ENCODE data around the gene KIF5A. TPM values are rescaled to one million over a fixed set of nuclear protein-coding genes. Genes with fewer than 3 reads are reported as not detected.

The KIF5A gene
- total and polyA plus RNA-seq, 2 donors (not counting 1 experiment from before 2014, with no cell fraction given) = 0.09 to 0.67 TPM

GRCh38 chr12:57539134-57539768 lies 10.6 kb upstream of the KIF5A start:
- no peak overlapping the region for H2AFZ ChIP-seq (ENCODE audit: insufficient read depth, low read depth, low read length, poor library complexity, severe bottlenecking)
- ChIA-PET POLR2A (interaction anchor here (0.5 kb wide), 1 partner anchor 839 kb away, joined by 4 read pairs; no protein-coding TSS in a partner anchor), CTCF (interaction anchor here (1.2 kb wide), 1 partner anchor 80 kb away, joined by 3 read pairs; no protein-coding TSS in a partner anchor)
- H3K27ac ChIP-seq (ENCODE audit: low read length in 2 of 2) = no peak overlapping the region
- ATAC-seq (ENCODE audit: low read depth) = no peak
- H3K79me2 ChIP-seq (ENCODE audit: control insufficient read depth, insufficient read depth, low read length) = no peaks in the 10 kb centered on the region
- H3K36me3 ChIP-seq (replicated peaks in 1 of 2; ENCODE audit: control extremely low read depth in 1 of 2, control insufficient read depth in 1 of 2, extremely low read depth in 1 of 2, insufficient read depth in 2 of 2, low read length in 1 of 2) = peaks cover 2 to 54% of the 10 kb centered on the region in 2 experiments
- intact Hi-C loops (cut with micrococcal nuclease) = no loop called here
- DNase-seq = no peak
- Mint-ChIP-seq H3K27ac (no peak overlapping the region), H3K9me3 (ENCODE audit: insufficient read depth) (no peaks in the 10 kb centered on the region), H3K4me3 (no peak overlapping the region), H3K27me3 (no peaks in the 10 kb centered on the region), H3K4me1 (peaks cover 6% of the 10 kb centered on the region)
- no peak overlapping the region for H3K4me2 ChIP-seq (replicated peaks; ENCODE audit: low read depth, low read length, poor library complexity, severe bottlenecking)
- H3K4me3 ChIP-seq (ENCODE audit: control extremely low read depth in 1 of 5, extremely low read depth in 1 of 5, insufficient read depth in 1 of 5, low read depth in 2 of 5, low read length in 4 of 5) = no peak overlapping the region
- H3K9ac ChIP-seq (ENCODE audit: low read length) = no peak overlapping the region
- peaks cover 0 to 3% of the 10 kb centered on the region in 2 donors for H3K4me1 ChIP-seq (ENCODE audit: control insufficient read depth in 2 of 2, insufficient read depth in 2 of 2, low read length in 2 of 2)
- TF ChIP-seq CTCF (IDR thresholded peaks at IDR 0.05) = no peak
- H4K20me1 ChIP-seq (ENCODE audit: control insufficient read depth, insufficient read depth, low read length, poor library complexity, severe bottlenecking) = no peaks in the 10 kb centered on the region
- 97% methylated on average over 4 of the region's 5 CpGs for WGBS (ENCODE audit: insufficient coverage)
- H3K27me3 ChIP-seq (replicated peaks in 1 of 4; ENCODE audit: control extremely low read depth in 1 of 4, control insufficient read depth in 3 of 4, insufficient read depth in 4 of 4, low read length in 3 of 4) = no peaks in the 10 kb centered on the region
- no peaks in the 10 kb centered on the region for H3K9me3 ChIP-seq (ENCODE audit: control extremely low read depth in 1 of 3, control insufficient read depth in 2 of 3, insufficient read depth in 1 of 3, low read length in 2 of 3)

- H3K4me3 ChIP-seq (ENCODE audit: control extremely low read depth in 1 of 5, extremely low read depth in 1 of 5, insufficient read depth in 1 of 5, low read depth in 2 of 5, low read length in 4 of 5) = no peak overlapping the region
- H3K79me2 ChIP-seq (ENCODE audit: control insufficient read depth, insufficient read depth, low read length) = peaks cover 3% of the 10 kb centered on the region
- TF ChIP-seq EZH2 (IDR thresholded peaks at IDR 0.05; ENCODE audit: borderline replicate concordance, insufficient read depth, low read depth, low read length, poor library complexity, severe bottlenecking) (no peak), CTCF (IDR thresholded peaks at IDR 0.05) (no peak)
- peaks cover 2 to 5% of the 10 kb centered on the region in 2 donors for H3K4me1 ChIP-seq (ENCODE audit: control insufficient read depth in 2 of 2, insufficient read depth in 2 of 2, low read length in 2 of 2)
- no peaks in the 10 kb centered on the region for H4K20me1 ChIP-seq (ENCODE audit: control insufficient read depth, insufficient read depth, low read length, poor library complexity, severe bottlenecking)
- DNase-seq (no peak), ATAC-seq (ENCODE audit: low read depth) (no peak)
- H3K27ac ChIP-seq (ENCODE audit: low read length in 2 of 2) = no peak overlapping the region
- H3K9ac ChIP-seq (ENCODE audit: low read length) = no peak overlapping the region
- Mint-ChIP-seq H3K27me3 (no peaks in the 10 kb centered on the region), H3K27ac (no peak overlapping the region), H3K9me3 (ENCODE audit: insufficient read depth) (no peaks in the 10 kb centered on the region), H3K4me1 (peaks cover 20% of the 10 kb centered on the region), H3K4me3 (no peak overlapping the region)
- ChIA-PET CTCF (no interaction called here), POLR2A (no interaction called here)
- peaks cover 2 to 38% of the 10 kb centered on the region in 2 experiments for H3K36me3 ChIP-seq (replicated peaks in 1 of 2; ENCODE audit: control extremely low read depth in 1 of 2, control insufficient read depth in 1 of 2, extremely low read depth in 1 of 2, insufficient read depth in 2 of 2, low read length in 1 of 2)
- H3K27me3 ChIP-seq (replicated peaks in 1 of 4; ENCODE audit: control extremely low read depth in 1 of 4, control insufficient read depth in 3 of 4, insufficient read depth in 4 of 4, low read length in 3 of 4) = no peaks in the 10 kb centered on the region
- no peak overlapping the region for H3K4me2 ChIP-seq (replicated peaks; ENCODE audit: low read depth, low read length, poor library complexity, severe bottlenecking)
- H3K9me3 ChIP-seq (ENCODE audit: control extremely low read depth in 1 of 3, control insufficient read depth in 2 of 3, insufficient read depth in 1 of 3, low read length in 2 of 3) = no peaks in the 10 kb centered on the region
- no peak overlapping the region for H2AFZ ChIP-seq (ENCODE audit: insufficient read depth, low read depth, low read length, poor library complexity, severe bottlenecking)
- WGBS (ENCODE audit: insufficient coverage) = no CpG with 5 or more reads among the region's 2 CpGs
- intact Hi-C loops (cut with micrococcal nuclease) = no loop called here
Measured at GRCh38 chr12:57541001-57541400, 8.8 kb upstream of the KIF5A start.
